SK-N-MC (cell line): Measurements from ENCODE around the gene CD99L2.
"Not testable (repeated sequence)": the region's sequence is repeated elsewhere in the genome, so short reads cannot be mapped to it uniquely, and the experiment has no call there.

Source experiments
- EZH2 ChIP-seq: fragments of 200-600 bp; sonication (generic); IDR thresholded peaks from one replicate; pipeline ENCODE4 v1.6.1; 2017; ENCODE audit warnings: antibody characterized with exemption
- FOXP2 ChIP-seq: optimal IDR thresholded peaks from 2 replicates; pipeline ENCODE3; 2011; ENCODE audit warnings: mild to moderate bottlenecking, moderate library complexity; ENCODE audit not compliant: insufficient read depth; ENCODE audit errors: extremely low read length, control extremely low read depth
- POLR2AphosphoS5 ChIP-seq: IDR thresholded peaks from 2 replicates; pipeline ENCODE4 v1.6.1; 2012; ENCODE audit warnings: mild to moderate bottlenecking, low read depth, low read length, borderline replicate concordance

DNA sequence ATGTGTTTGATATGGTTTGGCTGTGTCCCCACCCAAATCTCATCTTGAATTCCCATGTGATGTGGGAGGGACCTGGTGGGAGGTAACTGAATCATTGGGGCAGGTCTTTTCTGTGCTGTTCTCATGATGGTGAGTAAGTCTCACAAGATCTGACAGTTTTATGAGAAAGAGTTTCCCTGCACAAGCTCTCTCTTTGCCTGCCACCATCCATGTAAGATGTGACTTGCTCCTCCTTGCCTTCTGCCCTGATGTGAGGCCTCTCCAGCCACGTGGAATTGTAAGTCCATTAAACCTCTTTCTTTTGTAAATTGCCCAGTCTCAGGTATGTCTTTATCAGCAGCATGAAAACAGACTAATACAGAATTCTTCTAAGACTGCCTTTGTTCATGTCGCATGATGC is 22.8 kb downstream of the CD99L2 start:
- TF ChIP-seq EZH2, POLR2AphosphoS5, FOXP2: not testable (repeated sequence)
